HG02938 (cell line): ENCODE results near the gene PCGF6.
"Not testable (repeated sequence)": the region's sequence is repeated elsewhere in the genome, so short reads cannot be mapped to it uniquely, and the experiment has no call there.

Experiments used
- ATAC-seq: cut with Tn5 transposase; IDR thresholded peaks from one replicate; pipeline ENCODE4 v1.9.1; 2021; ENCODE audit warnings: mild to moderate bottlenecking, moderate library complexity; ENCODE audit not compliant: unreplicated experiment

Gene PCGF6

GRCh38 chr10:103258928-103259327 lies 92.0 kb downstream of the PCGF6 start:
- ATAC-seq, result not testable (repeated sequence)

- ATAC-seq, result no peak
Measured at GRCh38 chr10:103257812-103258211, 93.1 kb downstream of the PCGF6 start.

GRCh38 chr10:103256613-103257012 lies 94.3 kb downstream of the PCGF6 start:
- no peak for ATAC-seq

GRCh38 chr10:103254538-103255325 lies 96.2 kb downstream of the PCGF6 start:
- ATAC-seq, result no peak

- no peak for ATAC-seq
Measured at GRCh38 chr10:103254113-103254512, 96.8 kb downstream of the PCGF6 start.
